ENCODE results near the gene PPP1R13L.

- TF ChIP-seq CTCF (IDR thresholded peaks at IDR 0.05; ENCODE audit: low read length) (no peak), EZH2 (IDR thresholded peaks at IDR 0.05; ENCODE audit: borderline replicate concordance, low read length) (no peak)
Measured at GRCh38 chr19:45443462-45444317, 38.8 kb upstream of the PPP1R13L start.
